ENCODE measurements around the gene DDTL.

DDTL gene

DNA sequence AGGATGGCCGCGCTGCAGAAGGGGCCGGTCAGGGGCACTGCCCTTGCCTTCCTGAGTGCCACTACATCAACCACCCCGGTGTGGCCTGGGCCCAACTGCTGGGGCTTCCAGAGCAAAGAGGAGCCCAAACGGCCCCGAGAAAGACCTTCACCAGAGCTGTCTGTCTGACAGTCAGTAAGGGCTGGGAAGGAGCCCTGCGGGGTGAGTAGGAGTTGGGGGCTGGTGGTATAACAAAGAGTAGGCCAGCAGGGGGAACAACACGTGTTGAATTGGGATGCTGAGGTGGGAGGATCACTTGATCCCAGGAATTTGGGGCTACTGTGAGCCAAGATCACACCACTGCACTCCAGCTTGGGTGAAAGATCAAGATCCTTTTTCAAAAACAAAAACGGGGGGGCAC, 34.6 kb downstream of the DDTL start:
- Histone ChIP-seq H3K27ac (no peak overlapping the region), H3K4me3 (ENCODE audit: low read depth, low read length) (no peak overlapping the region), H3K27me3 (ENCODE audit: insufficient read depth, low read depth, severe bottlenecking) (no peaks in the 10 kb centered on the region), H3K36me3 (no peaks in the 10 kb centered on the region), H3K9me3 (ENCODE audit: severe bottlenecking) (no peaks in the 10 kb centered on the region)
- TF ChIP-seq, protein P1, sequence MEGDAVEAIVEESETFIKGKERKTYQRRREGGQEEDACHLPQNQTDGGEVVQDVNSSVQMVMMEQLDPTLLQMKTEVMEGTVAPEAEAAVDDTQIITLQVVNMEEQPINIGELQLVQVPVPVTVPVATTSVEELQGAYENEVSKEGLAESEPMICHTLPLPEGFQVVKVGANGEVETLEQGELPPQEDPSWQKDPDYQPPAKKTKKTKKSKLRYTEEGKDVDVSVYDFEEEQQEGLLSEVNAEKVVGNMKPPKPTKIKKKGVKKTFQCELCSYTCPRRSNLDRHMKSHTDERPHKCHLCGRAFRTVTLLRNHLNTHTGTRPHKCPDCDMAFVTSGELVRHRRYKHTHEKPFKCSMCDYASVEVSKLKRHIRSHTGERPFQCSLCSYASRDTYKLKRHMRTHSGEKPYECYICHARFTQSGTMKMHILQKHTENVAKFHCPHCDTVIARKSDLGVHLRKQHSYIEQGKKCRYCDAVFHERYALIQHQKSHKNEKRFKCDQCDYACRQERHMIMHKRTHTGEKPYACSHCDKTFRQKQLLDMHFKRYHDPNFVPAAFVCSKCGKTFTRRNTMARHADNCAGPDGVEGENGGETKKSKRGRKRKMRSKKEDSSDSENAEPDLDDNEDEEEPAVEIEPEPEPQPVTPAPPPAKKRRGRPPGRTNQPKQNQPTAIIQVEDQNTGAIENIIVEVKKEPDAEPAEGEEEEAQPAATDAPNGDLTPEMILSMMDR (IDR thresholded peaks at IDR 0.05; ENCODE audit: low read depth, low read length), result no peak
- no peak for DNase-seq

- H3K36me3 ChIP-seq, result no peaks in the 10 kb centered on the region
These were observed 35.6 kb downstream of the DDTL start for GRCh38 chr22:24002272-24002671.

DNA sequence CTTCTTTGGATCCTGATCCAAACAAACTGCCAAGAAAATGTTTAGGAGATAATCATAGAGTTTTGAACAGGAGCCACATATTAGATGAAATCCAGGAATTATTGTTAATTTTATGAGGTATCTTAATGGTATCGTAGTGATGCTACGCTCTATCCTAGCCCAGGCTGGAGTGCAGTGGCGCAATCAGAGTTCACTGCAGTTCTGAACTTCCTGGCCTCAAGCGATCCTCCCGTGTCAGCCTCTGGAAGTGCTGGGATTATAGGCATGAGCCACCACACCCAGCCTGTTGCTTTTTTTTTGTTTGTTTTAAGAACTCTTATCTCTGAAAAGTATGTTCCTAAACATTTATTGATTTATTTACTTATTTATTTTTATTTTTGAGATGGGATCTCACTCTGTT, 36.2 kb downstream of the DDTL start:
- DNase-seq, result no peak
- H3K27me3 ChIP-seq (ENCODE audit: insufficient read depth, low read depth, severe bottlenecking), result no peaks in the 10 kb centered on the region
- H3K36me3 ChIP-seq, result no peaks in the 10 kb centered on the region
- H3K27ac ChIP-seq, result no peak overlapping the region
- TF ChIP-seq, protein P1 (IDR thresholded peaks at IDR 0.05; ENCODE audit: low read depth, low read length), result no peak
- H3K9me3 ChIP-seq (ENCODE audit: severe bottlenecking), result no peaks in the 10 kb centered on the region
- no peak overlapping the region for H3K4me3 ChIP-seq (ENCODE audit: low read depth, low read length)

More at GRCh38 chr22:24002272-24002671, 35.6 kb downstream of the DDTL start:
- no peak for DNase-seq
- no peak overlapping the region for H3K4me3 ChIP-seq (ENCODE audit: low read depth, low read length)
- TF ChIP-seq, protein P1 (IDR thresholded peaks at IDR 0.05; ENCODE audit: low read depth, low read length), result no peak
- no peak overlapping the region for H3K27ac ChIP-seq
- H3K27me3 ChIP-seq (ENCODE audit: insufficient read depth, low read depth, severe bottlenecking), result no peaks in the 10 kb centered on the region
- H3K9me3 ChIP-seq (ENCODE audit: severe bottlenecking), result no peaks in the 10 kb centered on the region

DNA sequence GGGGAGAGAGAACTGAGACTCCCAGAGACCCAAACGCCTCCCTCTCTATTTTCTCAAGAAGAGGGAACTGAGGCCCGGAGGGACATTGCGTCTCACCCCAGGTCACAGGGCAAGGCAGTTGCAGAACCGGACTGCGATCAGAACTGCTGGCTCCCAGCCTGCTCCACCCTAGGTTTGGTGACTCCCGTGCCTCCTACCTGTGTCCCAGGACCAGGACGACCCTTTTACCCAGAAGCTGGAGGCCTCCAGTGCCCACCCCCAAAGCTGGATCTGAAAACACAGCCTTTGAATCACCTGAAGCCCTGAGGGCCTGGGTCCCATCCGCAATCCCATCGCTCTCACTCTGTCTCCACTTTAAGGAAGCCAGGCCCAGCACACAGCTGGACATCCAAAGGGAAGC, 37.2 kb downstream of the DDTL start:
- Histone ChIP-seq H3K27me3 (ENCODE audit: insufficient read depth, low read depth, severe bottlenecking) (no peaks in the 10 kb centered on the region), H3K4me3 (ENCODE audit: low read depth, low read length) (no peak overlapping the region), H3K36me3 (no peaks in the 10 kb centered on the region), H3K9me3 (ENCODE audit: severe bottlenecking) (no peaks in the 10 kb centered on the region), H3K27ac (no peak overlapping the region)
- TF ChIP-seq, protein P1 (IDR thresholded peaks at IDR 0.05; ENCODE audit: low read depth, low read length), result no peak
- DNase-seq, result no peak

DNA sequence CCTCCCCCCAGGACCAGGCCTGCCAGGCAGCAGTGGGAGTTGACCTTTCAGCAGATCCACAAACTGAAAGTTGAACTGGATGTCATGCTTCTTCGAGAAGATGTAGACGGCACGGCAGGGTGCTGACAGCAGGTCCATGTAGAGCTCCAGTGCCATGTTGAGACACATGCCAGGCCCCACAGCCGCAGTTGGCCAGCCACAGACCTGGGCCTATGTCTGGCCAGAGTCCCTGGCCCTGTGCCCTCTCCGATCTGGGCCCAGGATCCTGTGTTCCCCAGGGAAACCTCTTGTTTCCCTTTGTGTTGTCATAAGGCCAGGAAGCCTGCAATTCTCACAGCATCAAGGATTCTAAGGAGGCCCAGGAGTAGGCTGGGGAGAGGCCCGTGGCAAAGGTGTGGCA, 38.5 kb downstream of the DDTL start, which contains the start of gene GSTT4:
Gene GSTT4, minus strand, starts transcription at position 253 of the 400 bp plus-strand sequence. Its CDS starts 97 bp downstream, at position 156.
- Histone ChIP-seq H3K4me3 (ENCODE audit: low read depth, low read length) (no peak within 1 kb of the TSS), H3K9me3 (ENCODE audit: severe bottlenecking) (no peaks in the 10 kb centered on the region), H3K27me3 (ENCODE audit: insufficient read depth, low read depth, severe bottlenecking) (no peaks in the 10 kb centered on the region), H3K27ac (no peak within 1 kb of the TSS), H3K36me3 (no peaks in the 10 kb centered on the region)
- TF ChIP-seq, protein P1 (IDR thresholded peaks at IDR 0.05; ENCODE audit: low read depth, low read length), result no peak
- DNase-seq, result no peak

DNA sequence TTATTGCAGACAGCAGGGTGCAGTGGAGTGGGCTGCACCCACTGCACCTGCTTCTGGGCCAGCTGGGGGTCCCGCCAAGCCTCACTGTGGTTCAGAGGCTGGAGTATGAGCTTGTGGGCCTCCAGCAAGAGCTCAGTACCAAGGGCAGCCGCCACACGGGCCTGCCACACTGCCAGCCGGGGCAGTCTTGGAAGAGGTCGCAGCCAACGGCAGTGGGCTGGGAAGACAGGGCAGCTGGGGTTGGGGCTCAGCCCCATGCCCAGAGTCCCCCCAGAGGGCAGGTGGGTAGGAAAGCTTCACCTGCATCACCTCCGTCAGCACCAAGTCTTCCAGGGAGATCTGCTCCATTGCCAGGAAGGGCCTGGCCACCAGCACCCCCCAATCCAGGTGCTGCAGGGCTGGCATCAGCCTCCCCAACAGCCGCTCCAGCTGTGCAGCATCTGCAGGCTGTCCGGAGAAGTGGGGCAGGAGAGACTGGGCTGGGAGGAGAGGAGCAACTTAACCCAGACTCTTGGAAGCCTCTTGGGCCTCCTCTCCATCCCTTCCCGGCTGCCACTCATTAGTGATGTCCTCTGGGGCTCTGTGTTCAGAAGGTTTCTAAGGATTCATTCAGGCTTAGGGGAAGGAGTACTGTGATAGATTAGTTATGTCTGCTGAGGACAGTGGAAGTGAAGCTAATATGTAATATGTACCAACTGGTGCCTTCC, 39.7 kb downstream of the DDTL start:
- TF ChIP-seq, protein P1 (IDR thresholded peaks at IDR 0.05; ENCODE audit: low read depth, low read length), result no peak
- Histone ChIP-seq H3K27me3 (ENCODE audit: insufficient read depth, low read depth, severe bottlenecking) (no peaks in the 10 kb centered on the region), H3K4me3 (ENCODE audit: low read depth, low read length) (no peak overlapping the region), H3K27ac (no peak overlapping the region), H3K36me3 (no peaks in the 10 kb centered on the region), H3K9me3 (ENCODE audit: severe bottlenecking) (no peaks in the 10 kb centered on the region)
- no peak for DNase-seq
